ENCODE measurements around the gene HAPLN3. TPM values are rescaled to one million over a fixed set of nuclear protein-coding genes. Genes with fewer than 3 reads are reported as not detected.
A peak's percentile ranks its signal among the peaks of the same experiment; 100 is the strongest.

The HAPLN3 gene
- polyA plus RNA-seq, 1 of the 3 experiments (the other 2 are of a cell fraction), result 9.7 TPM

GRCh38 chr15:88900982-88901418 lies 5.7 kb upstream of the HAPLN3 start:
- Histone ChIP-seq H4K20me1 (ENCODE audit: insufficient read depth) (no peaks in the 10 kb centered on the region), H3K4me2 (no peak overlapping the region), H2AFZ (ENCODE audit: low read depth) (no peak overlapping the region), H3K36me3 (replicated peaks in 1 of 2; ENCODE audit: control insufficient read depth in 1 of 2, insufficient read depth in 2 of 2, low read length in 1 of 2) (peaks cover 3 to 13% of the 10 kb centered on the region in 2 experiments), H3K9me3 (no peaks in the 10 kb centered on the region), H3F3A (replicated peaks; ENCODE audit: insufficient read depth) (no peaks in the 10 kb centered on the region), H3K27me3 (ENCODE audit: insufficient read depth) (no peaks in the 10 kb centered on the region), H3K27ac (ENCODE audit: low read depth in 2 of 2, low read length in 1 of 2) (peak overlapping the region in 1 of 2 experiments; percentile 43; a peak in 2 of 4 replicates), H3K4me1 (ENCODE audit: control insufficient read depth in 1 of 2, insufficient read depth in 2 of 2, low read depth in 1 of 2, low read length in 1 of 2) (peaks cover 5 to 11% of the 10 kb centered on the region in 2 experiments; a peak in 2 of 4 replicates), H3K9ac (no peak overlapping the region), H3K9me2 (no peaks in the 10 kb centered on the region), H3K79me2 (ENCODE audit: insufficient read depth) (no peaks in the 10 kb centered on the region), H3K4me3 (ENCODE audit: low read depth in 2 of 2, low read length in 1 of 2) (no peak overlapping the region)
- DNase-seq, result no peak
- TF ChIP-seq SIN3A (IDR thresholded peaks at IDR 0.05; ENCODE audit: borderline replicate concordance, low read depth, low read length) (no peak), NRF1 (IDR thresholded peaks at IDR 0.05; ENCODE audit: low read depth, low read length) (no peak), TEAD4 (IDR thresholded peaks at IDR 0.05; ENCODE audit: borderline replicate concordance, insufficient read depth) (no peak), MEF2A (IDR thresholded peaks at IDR 0.05; ENCODE audit: borderline replicate concordance, low read depth) (no peak), MXI1 (IDR thresholded peaks at IDR 0.05; ENCODE audit: low read depth, low read length) (no peak), SMC3 (IDR thresholded peaks at IDR 0.05; ENCODE audit: low read depth, low read length) (no peak), NFIC (IDR thresholded peaks at IDR 0.05; ENCODE audit: borderline replicate concordance) (no peak), RFX5 (IDR thresholded peaks at IDR 0.05; ENCODE audit: low read length) (no peak), EP300 (IDR thresholded peaks at IDR 0.05; ENCODE audit: borderline replicate concordance in 1 of 2, low read depth in 1 of 2, low read length in 1 of 2) (no peak), USF2 (IDR thresholded peaks at IDR 0.05; ENCODE audit: borderline replicate concordance, low read depth, low read length) (no peak), JUND (IDR thresholded peaks at IDR 0.05) (no peak), USF1 (IDR thresholded peaks at IDR 0.05; ENCODE audit: borderline replicate concordance, low read depth) (no peak), ELF1 (IDR thresholded peaks at IDR 0.05) (no peak), GABPA (IDR thresholded peaks at IDR 0.05; ENCODE audit: low read depth) (no peak)
- WGBS (ENCODE audit: low lambda C conversion rate), result 97% methylated on average over 5 of the region's 5 CpGs
- CTCF ChIA-PET, result interaction anchor here (1.0 to 4.5 kb wide), 3 partner anchors 9 to 103 kb away, joined by 6 to 29 read pairs (median 7); no protein-coding TSS in a partner anchor
- POLR2A ChIA-PET, result no interaction called here

- ChIA-PET CTCF (no interaction called here), POLR2A (no interaction called here)
- no peaks in the 10 kb centered on the region for H3K9me2 ChIP-seq
- DNase-seq, result no peak
- no peak overlapping the region for H3K4me2 ChIP-seq
- H3K9me3 ChIP-seq, result no peaks in the 10 kb centered on the region
- no peak overlapping the region for H2AFZ ChIP-seq (ENCODE audit: low read depth)
- H3K9ac ChIP-seq, result no peak overlapping the region
- H3K27me3 ChIP-seq (ENCODE audit: insufficient read depth), result no peaks in the 10 kb centered on the region
- H3K4me3 ChIP-seq (ENCODE audit: low read depth in 2 of 2, low read length in 1 of 2), result no peak overlapping the region
- H3F3A ChIP-seq (replicated peaks; ENCODE audit: insufficient read depth), result no peaks in the 10 kb centered on the region
- peaks cover 5 to 11% of the 10 kb centered on the region in 2 experiments; a peak in 2 of 4 replicates for H3K4me1 ChIP-seq (ENCODE audit: control insufficient read depth in 1 of 2, insufficient read depth in 2 of 2, low read depth in 1 of 2, low read length in 1 of 2)
- peak overlapping the region in 1 of 2 experiments; percentile 43; a peak in 2 of 4 replicates for H3K27ac ChIP-seq (ENCODE audit: low read depth in 2 of 2, low read length in 1 of 2)
- WGBS (ENCODE audit: low lambda C conversion rate), result 80% methylated on average over 7 of the region's 12 CpGs
- H4K20me1 ChIP-seq (ENCODE audit: insufficient read depth), result no peaks in the 10 kb centered on the region
- no peaks in the 10 kb centered on the region for H3K79me2 ChIP-seq (ENCODE audit: insufficient read depth)
- H3K36me3 ChIP-seq (replicated peaks in 1 of 2; ENCODE audit: control insufficient read depth in 1 of 2, insufficient read depth in 2 of 2, low read length in 1 of 2), result peaks cover 3 to 10% of the 10 kb centered on the region in 2 experiments
- no peak for TF ChIP-seq MEF2A (IDR thresholded peaks at IDR 0.05; ENCODE audit: borderline replicate concordance, low read depth)
- TF ChIP-seq, protein P1, sequence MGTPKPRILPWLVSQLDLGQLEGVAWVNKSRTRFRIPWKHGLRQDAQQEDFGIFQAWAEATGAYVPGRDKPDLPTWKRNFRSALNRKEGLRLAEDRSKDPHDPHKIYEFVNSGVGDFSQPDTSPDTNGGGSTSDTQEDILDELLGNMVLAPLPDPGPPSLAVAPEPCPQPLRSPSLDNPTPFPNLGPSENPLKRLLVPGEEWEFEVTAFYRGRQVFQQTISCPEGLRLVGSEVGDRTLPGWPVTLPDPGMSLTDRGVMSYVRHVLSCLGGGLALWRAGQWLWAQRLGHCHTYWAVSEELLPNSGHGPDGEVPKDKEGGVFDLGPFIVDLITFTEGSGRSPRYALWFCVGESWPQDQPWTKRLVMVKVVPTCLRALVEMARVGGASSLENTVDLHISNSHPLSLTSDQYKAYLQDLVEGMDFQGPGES (IDR thresholded peaks at IDR 0.05; ENCODE audit: low read depth, low read length), result no peak
Observed at GRCh38 chr15:88900309-88900981, 5.1 kb upstream of the HAPLN3 start.

All from SK-N-SH (cell line).